OCI-LY7 (cell line): ENCODE results near the gene RNF213. TPM values are rescaled to one million over a fixed set of nuclear protein-coding genes. Genes with fewer than 3 reads are reported as not detected.

Experiments used
- BruUV-seq: library from RNA; stranded (reverse); fragments of 400-500 nt; replicated peaks from 2 replicates; lab custom pipeline; 2021; lab: Mats Ljungman, UMichigan
- CTCF ChIA-PET: fragments of 300-600 bp; sonication (Branson Sonifier 250); formaldehyde crosslinking; loops from one replicate; lab custom pipeline; 2022; ENCODE audit warnings: antibody characterized with exemption; ENCODE audit not compliant: unreplicated experiment; lab: Charles Lee
- POLR2A ChIA-PET: fragments of 300-600 bp; sonication (Branson Sonifier 250); formaldehyde crosslinking; loops from one replicate; lab custom pipeline; 2022; ENCODE audit warnings: antibody characterized with exemption; lab: Charles Lee
- DNase-seq: peaks from one replicate; pipeline ENCODE4 v3.0.0-alpha.2; 2015; ENCODE audit warnings: low spot score
- H2AFZ ChIP-seq: fragments of 200-600 bp; sonication (generic), shearing (Covaris generic); 2 replicates; pipeline ENCODE4 v1.6.1; 2014; ENCODE audit warnings: mild to moderate bottlenecking, antibody characterized with exemption, low read length, moderate library complexity
- H3K27ac ChIP-seq: fragments of 200-600 bp; sonication (generic); 2 replicates; pipeline ENCODE4 v1.5.1; 2014; ENCODE audit warnings: mixed run types, low read depth, mild to moderate bottlenecking, moderate library complexity, low read length, inconsistent platforms; ENCODE audit not compliant: poor library complexity, severe bottlenecking
- H3K36me3 ChIP-seq: fragments of 200-600 bp; sonication (generic); 2 replicates; pipeline ENCODE4 v1.6.1; 2014; ENCODE audit warnings: mild to moderate bottlenecking, antibody characterized with exemption, low read length, moderate library complexity, mixed read lengths; ENCODE audit not compliant: insufficient read depth
- H3K4me1 ChIP-seq: fragments of 200-600 bp; sonication (generic); 2 replicates; pipeline ENCODE4 v1.5.1; 2014; ENCODE audit warnings: mild to moderate bottlenecking, low read length; ENCODE audit not compliant: insufficient read depth, poor library complexity, severe bottlenecking
- H3K4me2 ChIP-seq: fragments of 200-600 bp; sonication (generic); 2 replicates; pipeline ENCODE4 v1.6.1; 2014; ENCODE audit warnings: mild to moderate bottlenecking, low read length
- H3K4me3 ChIP-seq: fragments of 200-600 bp; sonication (generic); 2 replicates; pipeline ENCODE4 v1.5.1; 2014; ENCODE audit warnings: mild to moderate bottlenecking, low read depth, low read length; ENCODE audit not compliant: poor library complexity, severe bottlenecking
- H3K79me2 ChIP-seq: fragments of 200-600 bp; sonication (generic); 2 replicates; pipeline ENCODE4 v1.6.1; 2016; ENCODE audit warnings: low read depth, mild to moderate bottlenecking, low read length, moderate library complexity, mixed read lengths; ENCODE audit not compliant: insufficient read depth
- H3K9me2 ChIP-seq: fragments of 200-600 bp; sonication (generic); 2 replicates; pipeline ENCODE4 v1.6.1; 2016; ENCODE audit warnings: mild to moderate bottlenecking, low read length, mixed read lengths; ENCODE audit not compliant: insufficient read depth
- H3K9me3 ChIP-seq: fragments of 200-600 bp; sonication (generic); 2 replicates; pipeline ENCODE4 v1.6.1; 2014; ENCODE audit warnings: mild to moderate bottlenecking, mixed run types, low read length, mixed read lengths
- H4K20me1 ChIP-seq: fragments of 200-600 bp; sonication (generic); 2 replicates; pipeline ENCODE4 v1.6.1; 2014; ENCODE audit warnings: mild to moderate bottlenecking, antibody characterized with exemption, low read length, moderate library complexity, mixed read lengths; ENCODE audit not compliant: insufficient read depth
- CTCF ChIP-seq: fragments of 200-600 bp; sonication (generic); conservative IDR thresholded peaks from 2 replicates; pipeline ENCODE4 v1.5.1; 2014; ENCODE audit warnings: mild to moderate bottlenecking, antibody characterized with exemption, low read length, moderate library complexity, mixed read lengths
- EZH2phosphoT487 ChIP-seq: fragments of 200-600 bp; sonication (generic); IDR thresholded peaks from 2 replicates; pipeline ENCODE4 v1.6.1; 2018; ENCODE audit warnings: low read depth, borderline replicate concordance, mild to moderate bottlenecking, mixed run types, antibody characterized with exemption, low read length, moderate library complexity, mixed read lengths
- intact Hi-C: fragments of 100-400 bp; cut with micrococcal nuclease; formaldehyde crosslinking; loops from one replicate; pipeline ENCODE4 v1.10.0; 2022; ENCODE audit not compliant: unreplicated experiment
- total RNA-seq, 2 experiments: library from RNA; depleted of rRNA in 1 of 2; stranded (reverse); fragments of >200 nt in 1 of 2; shearing (Covaris generic) in 1 of 2; gene quantifications; 2 replicates each; pipeline ENCODE4 v1.2.3, GENCODE V29; 2014 to 2022

The RNF213 gene
- total RNA-seq, 2 experiments from 2014 or later, result 58.8 to 68.6 TPM

GRCh38 chr17:80269405-80269807 is 8.8 kb downstream of the RNF213 start:
- Histone ChIP-seq H2AFZ (no peak overlapping the region), H3K79me2 (no peaks in the 10 kb centered on the region)
- CTCF ChIA-PET, result no interaction called here

GRCh38 chr17:80270104-80270503 is 9.5 kb downstream of the RNF213 start:
- H4K20me1 ChIP-seq, result no peaks in the 10 kb centered on the region

More at GRCh38 chr17:80269405-80269807, 8.8 kb downstream of the RNF213 start:
- DNase-seq, result no peak
- Histone ChIP-seq H3K4me2 (no peak overlapping the region), H3K9me2 (no peaks in the 10 kb centered on the region), H3K4me1 (peaks cover 2% of the 10 kb centered on the region), H3K27ac (no peak overlapping the region), H3K9me3 (no peaks in the 10 kb centered on the region), H4K20me1 (no peaks in the 10 kb centered on the region), H3K4me3 (no peak overlapping the region), H3K36me3 (no peaks in the 10 kb centered on the region)
- TF ChIP-seq CTCF, result no peak
- no TSS peak for BruUV-seq
- intact Hi-C loops, result no loop called here
- POLR2A ChIA-PET, result no interaction called here

GRCh38 chr17:80270836-80271235 is 10.2 kb downstream of the RNF213 start:
- H3K4me1 ChIP-seq, result no peaks in the 10 kb centered on the region
- H3K79me2 ChIP-seq, result no peaks in the 10 kb centered on the region
- H2AFZ ChIP-seq, result no peak overlapping the region
- H3K4me3 ChIP-seq, result no peak overlapping the region
- H4K20me1 ChIP-seq, result no peaks in the 10 kb centered on the region
- H3K36me3 ChIP-seq, result no peaks in the 10 kb centered on the region
- intact Hi-C loops, result no loop called here
- H3K9me2 ChIP-seq, result no peaks in the 10 kb centered on the region
- H3K27ac ChIP-seq, result no peak overlapping the region
- CTCF ChIA-PET, result no interaction called here
- BruUV-seq, result no TSS peak
- H3K4me2 ChIP-seq, result no peak overlapping the region
- H3K9me3 ChIP-seq, result no peaks in the 10 kb centered on the region
- DNase-seq, result peak; percentile 62
- POLR2A ChIA-PET, result interaction anchor here (0.7 kb wide), 2 partner anchors 333 to 366 kb away, joined by 3 read pairs; no protein-coding TSS in a partner anchor
- TF ChIP-seq CTCF (no peak), EZH2phosphoT487 (no peak)

More at GRCh38 chr17:80270104-80270503, 9.5 kb downstream of the RNF213 start:
- no peak overlapping the region for H3K27ac ChIP-seq
- no peak for TF ChIP-seq CTCF
- no peak for TF ChIP-seq EZH2phosphoT487
- H3K4me1 ChIP-seq, result no peaks in the 10 kb centered on the region
- DNase-seq, result no peak
- no peak overlapping the region for H3K4me2 ChIP-seq
- intact Hi-C loops, result no loop called here
- H3K9me3 ChIP-seq, result no peaks in the 10 kb centered on the region
- no peak overlapping the region for H3K4me3 ChIP-seq
- no TSS peak for BruUV-seq
- H2AFZ ChIP-seq, result no peak overlapping the region
- H3K9me2 ChIP-seq, result no peaks in the 10 kb centered on the region
- H3K79me2 ChIP-seq, result no peaks in the 10 kb centered on the region
- ChIA-PET CTCF (no interaction called here), POLR2A (interaction anchor here (0.7 kb wide), 2 partner anchors 334 to 365 kb away, joined by 3 read pairs; no protein-coding TSS in a partner anchor)
- no peaks in the 10 kb centered on the region for H3K36me3 ChIP-seq
